ENCODE data around the gene SMIM38. TPM values are rescaled to one million over a fixed set of nuclear protein-coding genes. Genes with fewer than 3 reads are reported as not detected.

SMIM38 gene
- total RNA-seq, 1 experiment from 2014 or later: 0.54 TPM

- intact Hi-C loops (cut with micrococcal nuclease): no loop called here
- DNase-seq (ENCODE audit: low read depth, low spot score) (no peak), ATAC-seq (no peak)
- Histone ChIP-seq H3K36me3 (ENCODE audit: control insufficient read depth in 1 of 2, insufficient read depth in 2 of 2, low read length in 2 of 2) (no peaks in the 10 kb centered on the region), H3K27me3 (ENCODE audit: insufficient read depth, low read length) (no peaks in the 10 kb centered on the region), H3K4me2 (ENCODE audit: low read length) (no peak overlapping the region), H3K27ac (ENCODE audit: low read depth, low read length) (no peak overlapping the region), H3K9me3 (ENCODE audit: control insufficient read depth in 1 of 2, insufficient read depth in 1 of 2, low read depth in 1 of 2, low read length in 2 of 2) (no peaks in the 10 kb centered on the region; a peak in 1 of 4 replicates), H3K79me2 (ENCODE audit: insufficient read depth, low read length) (no peaks in the 10 kb centered on the region), H2AFZ (ENCODE audit: low read depth, low read length, poor library complexity, severe bottlenecking) (no peak overlapping the region), H3K9me2 (ENCODE audit: insufficient read depth) (no peaks in the 10 kb centered on the region), H3K9ac (ENCODE audit: low read length) (no peak overlapping the region), H4K20me1 (ENCODE audit: insufficient read depth) (no peaks in the 10 kb centered on the region), H3K4me1 (ENCODE audit: control insufficient read depth in 1 of 2, insufficient read depth in 2 of 2, low read length in 2 of 2) (no peaks in the 10 kb centered on the region), H3K4me3 (replicated peaks in 1 of 2; ENCODE audit: low read depth in 1 of 2, low read length in 2 of 2) (no peak overlapping the region)
- ChIA-PET RAD21 (ENCODE audit: low non-redundant PET in 1 of 2, low total read pairs in 2 of 2, uncharacterized antibody in 2 of 2, unreplicated experiment in 2 of 2) (interaction anchor here in 1 of 2 experiments (0.7 kb wide), 1 partner anchor 30 kb away, joined by 4 read pairs; no protein-coding TSS in a partner anchor), POLR2A (no interaction called here), CTCF (interaction anchor here (0.6 kb wide), 1 partner anchor 21 kb away, joined by 3 read pairs; no protein-coding TSS in a partner anchor)
- no TSS peak for BruUV-seq (replicated peaks)
- no peak for TF ChIP-seq FOSL1 (IDR thresholded peaks at IDR 0.05; ENCODE audit: low read depth)
- no peak for TF ChIP-seq SIN3A (IDR thresholded peaks at IDR 0.05; ENCODE audit: low read depth)
- no peak for TF ChIP-seq ZNF274 (IDR thresholded peaks at IDR 0.05; ENCODE audit: low read depth, low read length)
- TF ChIP-seq TCF7L2 (IDR thresholded peaks at IDR 0.05; ENCODE audit: borderline replicate concordance, extremely low read depth, insufficient read depth, insufficient read length): no peak
- no peak for TF ChIP-seq REST (IDR thresholded peaks at IDR 0.05; ENCODE audit: low read depth)
- no peak for TF ChIP-seq EZH2 (IDR thresholded peaks at IDR 0.05)
- no peak for TF ChIP-seq CEBPB (IDR thresholded peaks at IDR 0.05; ENCODE audit: low read depth)
- no peak for TF ChIP-seq EGR1 (IDR thresholded peaks at IDR 0.05; ENCODE audit: low read depth)
- TF ChIP-seq ZFX (IDR thresholded peaks at IDR 0.05): no peak
- no peak for TF ChIP-seq SP1 (IDR thresholded peaks at IDR 0.05; ENCODE audit: low read depth)
- no peak for TF ChIP-seq POLR2AphosphoS5 (IDR thresholded peaks at IDR 0.05; ENCODE audit: low read depth, low read length)
- no peak for TF ChIP-seq CTCF (IDR thresholded peaks at IDR 0.05 in 2 of 3, conservative IDR thresholded peaks at IDR 0.05 in 1 of 3; ENCODE audit: borderline replicate concordance in 1 of 3, insufficient read depth in 1 of 3, low read depth in 2 of 3, low read length in 2 of 3)
- no peak for TF ChIP-seq JUND (IDR thresholded peaks at IDR 0.05)
Observed at GRCh38 chr11:69152733-69153421, 2.9 kb upstream of the SMIM38 start.
